ENCODE results near the gene E4F1. TPM values are rescaled to one million over a fixed set of nuclear protein-coding genes. Genes with fewer than 3 reads are reported as not detected.

E4F1 gene
- total and polyA plus RNA-seq, 5 donors from 2014 or later: 11.6 to 38.7 (median 14.9) TPM

DNA sequence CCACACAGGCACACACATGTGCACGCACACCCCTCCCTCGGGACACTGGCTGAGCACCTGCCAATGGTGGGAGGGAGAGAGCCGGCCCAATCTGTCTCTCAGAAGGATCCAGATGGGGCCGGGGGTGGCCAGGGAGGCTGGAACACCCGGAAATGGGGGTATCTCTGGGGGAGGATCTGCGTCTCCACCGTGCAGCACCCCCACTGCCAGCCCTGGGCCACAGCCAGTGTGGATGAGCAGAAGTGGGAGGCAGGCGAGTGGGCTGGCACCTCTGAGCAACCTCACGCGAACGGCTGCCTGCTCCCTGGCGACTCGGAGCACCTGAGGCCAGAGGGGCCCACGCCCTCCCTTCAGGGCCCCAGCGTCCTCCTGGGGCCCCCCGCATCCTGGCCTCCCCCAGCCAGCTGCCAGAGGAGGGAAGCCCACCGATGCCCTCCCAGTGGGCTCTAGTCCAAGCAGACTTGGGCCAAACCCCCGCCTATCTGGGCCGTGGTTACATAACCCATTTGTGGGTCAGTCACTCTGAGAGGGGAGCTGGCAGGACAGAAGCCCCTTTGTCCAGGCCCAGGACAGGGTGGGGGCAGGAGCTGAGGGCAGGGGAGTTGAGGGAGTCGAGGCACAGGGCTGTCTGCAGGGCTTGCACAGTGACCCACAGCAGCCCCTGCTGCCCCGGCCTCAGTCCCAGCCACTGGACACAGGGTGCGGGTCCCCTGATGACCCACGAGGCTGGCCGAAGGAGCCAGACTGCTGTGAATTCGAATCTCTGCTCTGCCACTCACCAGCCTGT lies 32.5 kb upstream of the E4F1 start:
- DNase-seq (no peak), ATAC-seq (ENCODE audit: low read depth in 2 of 2) (no peak)
- no peak overlapping the region for H3K27ac Mint-ChIP-seq
- H3K36me3 Mint-ChIP-seq: no peaks in the 10 kb centered on the region
- Histone ChIP-seq H3K27me3 (ENCODE audit: control insufficient read depth, insufficient read depth, low read length) (peaks cover 2% of the 10 kb centered on the region), H3K4me3 (ENCODE audit: low read depth, low read length) (no peak overlapping the region), H3K36me3 (ENCODE audit: control insufficient read depth, insufficient read depth, low read length) (no peaks in the 10 kb centered on the region), H3K4me1 (ENCODE audit: control insufficient read depth, insufficient read depth, low read length, poor library complexity, severe bottlenecking) (peaks cover 10% of the 10 kb centered on the region), H3K9me3 (ENCODE audit: control insufficient read depth in 2 of 2, low read length in 2 of 2) (no peaks in the 10 kb centered on the region), H3K27ac (ENCODE audit: insufficient read depth, low read length, poor library complexity, severe bottlenecking) (no peak overlapping the region)
- H3K27me3 Mint-ChIP-seq: peaks cover 8% of the 10 kb centered on the region
- H3K4me1 Mint-ChIP-seq: peaks cover 0 to 7% (median 2%) of the 10 kb centered on the region in 4 donors
- no peak overlapping the region for H3K4me3 Mint-ChIP-seq
- H3K9me3 Mint-ChIP-seq: no peaks in the 10 kb centered on the region

GRCh38 chr16:2191446-2191706 lies 32.0 kb upstream of the E4F1 start:
- Mint-ChIP-seq H3K4me1 (peaks cover 0 to 7% (median 2%) of the 10 kb centered on the region in 4 donors), H3K27ac (no peak overlapping the region), H3K36me3 (no peaks in the 10 kb centered on the region), H3K9me3 (no peaks in the 10 kb centered on the region), H3K4me3 (peak overlapping the region in 1 of 4 donors; percentile 33), H3K27me3 (peaks cover 8% of the 10 kb centered on the region)
- Histone ChIP-seq H3K4me1 (ENCODE audit: control insufficient read depth, insufficient read depth, low read length, poor library complexity, severe bottlenecking) (peaks cover 13% of the 10 kb centered on the region), H3K4me3 (ENCODE audit: low read depth, low read length) (no peak overlapping the region), H3K27me3 (ENCODE audit: control insufficient read depth, insufficient read depth, low read length) (peaks cover 2% of the 10 kb centered on the region), H3K27ac (ENCODE audit: insufficient read depth, low read length, poor library complexity, severe bottlenecking) (no peak overlapping the region), H3K36me3 (ENCODE audit: control insufficient read depth, insufficient read depth, low read length) (no peaks in the 10 kb centered on the region), H3K9me3 (ENCODE audit: control insufficient read depth in 2 of 2, low read length in 2 of 2) (no peaks in the 10 kb centered on the region)
- ATAC-seq (ENCODE audit: low read depth in 2 of 2): no peak
- no peak for DNase-seq

- Mint-ChIP-seq H3K36me3 (no peaks in the 10 kb centered on the region), H3K4me3 (no peak overlapping the region), H3K9me3 (no peaks in the 10 kb centered on the region), H3K4me1 (peaks cover 0 to 11% (median 2%) of the 10 kb centered on the region in 4 donors), H3K27ac (peak overlapping the region in 1 of 3 donors; percentile 52), H3K27me3 (peaks cover 28% of the 10 kb centered on the region)
- no peak overlapping the region for H3K4me3 ChIP-seq (ENCODE audit: low read depth, low read length)
- H3K27ac ChIP-seq (ENCODE audit: insufficient read depth, low read length, poor library complexity, severe bottlenecking): no peak overlapping the region
- DNase-seq (no peak), ATAC-seq (ENCODE audit: low read depth in 2 of 2) (no peak)
- peaks cover 20% of the 10 kb centered on the region for H3K4me1 ChIP-seq (ENCODE audit: control insufficient read depth, insufficient read depth, low read length, poor library complexity, severe bottlenecking)
- H3K9me3 ChIP-seq (ENCODE audit: control insufficient read depth in 2 of 2, low read length in 2 of 2): no peaks in the 10 kb centered on the region
- H3K27me3 ChIP-seq (ENCODE audit: control insufficient read depth, insufficient read depth, low read length): peaks cover 12% of the 10 kb centered on the region
- no peaks in the 10 kb centered on the region for H3K36me3 ChIP-seq (ENCODE audit: control insufficient read depth, insufficient read depth, low read length)
These were observed 29.1 kb upstream of the E4F1 start for GRCh38 chr16:2194166-2194834.

GRCh38 chr16:2194852-2195321 lies 28.5 kb upstream of the E4F1 start:
- H3K4me1 ChIP-seq (ENCODE audit: control insufficient read depth, insufficient read depth, low read length, poor library complexity, severe bottlenecking): peaks cover 20% of the 10 kb centered on the region
- DNase-seq: peak; percentile 41 to 76 (median 63)
- no peak overlapping the region for H3K27ac ChIP-seq (ENCODE audit: insufficient read depth, low read length, poor library complexity, severe bottlenecking)
- peaks cover 0 to 11% (median 2%) of the 10 kb centered on the region in 4 donors for H3K4me1 Mint-ChIP-seq
- H3K36me3 ChIP-seq (ENCODE audit: control insufficient read depth, insufficient read depth, low read length): no peaks in the 10 kb centered on the region
- H3K27me3 ChIP-seq (ENCODE audit: control insufficient read depth, insufficient read depth, low read length): peaks cover 12% of the 10 kb centered on the region
- peaks cover 31% of the 10 kb centered on the region for H3K27me3 Mint-ChIP-seq
- ATAC-seq (ENCODE audit: low read depth in 2 of 2): peak; percentile 62 to 76
- H3K4me3 Mint-ChIP-seq: peak overlapping the region in 3 of 4 donors; percentile 59 to 77 (median 72)
- H3K36me3 Mint-ChIP-seq: no peaks in the 10 kb centered on the region
- no peak overlapping the region for H3K4me3 ChIP-seq (ENCODE audit: low read depth, low read length)
- H3K27ac Mint-ChIP-seq: peak overlapping the region in 1 of 3 donors; percentile 52
- no peaks in the 10 kb centered on the region for H3K9me3 ChIP-seq (ENCODE audit: control insufficient read depth in 2 of 2, low read length in 2 of 2)
- H3K9me3 Mint-ChIP-seq: no peaks in the 10 kb centered on the region

- Mint-ChIP-seq H3K4me3 (peak overlapping the region in 1 of 4 donors; percentile 38), H3K27ac (no peak overlapping the region), H3K9me3 (no peaks in the 10 kb centered on the region), H3K27me3 (peaks cover 38% of the 10 kb centered on the region), H3K4me1 (peaks cover 0 to 11% (median 2%) of the 10 kb centered on the region in 4 donors), H3K36me3 (no peaks in the 10 kb centered on the region)
- Histone ChIP-seq H3K27me3 (ENCODE audit: control insufficient read depth, insufficient read depth, low read length) (peaks cover 12% of the 10 kb centered on the region), H3K9me3 (ENCODE audit: control insufficient read depth in 2 of 2, low read length in 2 of 2) (no peaks in the 10 kb centered on the region), H3K36me3 (ENCODE audit: control insufficient read depth, insufficient read depth, low read length) (no peaks in the 10 kb centered on the region), H3K27ac (ENCODE audit: insufficient read depth, low read length, poor library complexity, severe bottlenecking) (no peak overlapping the region), H3K4me3 (ENCODE audit: low read depth, low read length) (no peak overlapping the region), H3K4me1 (ENCODE audit: control insufficient read depth, insufficient read depth, low read length, poor library complexity, severe bottlenecking) (peaks cover 20% of the 10 kb centered on the region)
- no peak for DNase-seq
- no peak for ATAC-seq (ENCODE audit: low read depth in 2 of 2)
These were observed 27.8 kb upstream of the E4F1 start for GRCh38 chr16:2195322-2196161.

DNA sequence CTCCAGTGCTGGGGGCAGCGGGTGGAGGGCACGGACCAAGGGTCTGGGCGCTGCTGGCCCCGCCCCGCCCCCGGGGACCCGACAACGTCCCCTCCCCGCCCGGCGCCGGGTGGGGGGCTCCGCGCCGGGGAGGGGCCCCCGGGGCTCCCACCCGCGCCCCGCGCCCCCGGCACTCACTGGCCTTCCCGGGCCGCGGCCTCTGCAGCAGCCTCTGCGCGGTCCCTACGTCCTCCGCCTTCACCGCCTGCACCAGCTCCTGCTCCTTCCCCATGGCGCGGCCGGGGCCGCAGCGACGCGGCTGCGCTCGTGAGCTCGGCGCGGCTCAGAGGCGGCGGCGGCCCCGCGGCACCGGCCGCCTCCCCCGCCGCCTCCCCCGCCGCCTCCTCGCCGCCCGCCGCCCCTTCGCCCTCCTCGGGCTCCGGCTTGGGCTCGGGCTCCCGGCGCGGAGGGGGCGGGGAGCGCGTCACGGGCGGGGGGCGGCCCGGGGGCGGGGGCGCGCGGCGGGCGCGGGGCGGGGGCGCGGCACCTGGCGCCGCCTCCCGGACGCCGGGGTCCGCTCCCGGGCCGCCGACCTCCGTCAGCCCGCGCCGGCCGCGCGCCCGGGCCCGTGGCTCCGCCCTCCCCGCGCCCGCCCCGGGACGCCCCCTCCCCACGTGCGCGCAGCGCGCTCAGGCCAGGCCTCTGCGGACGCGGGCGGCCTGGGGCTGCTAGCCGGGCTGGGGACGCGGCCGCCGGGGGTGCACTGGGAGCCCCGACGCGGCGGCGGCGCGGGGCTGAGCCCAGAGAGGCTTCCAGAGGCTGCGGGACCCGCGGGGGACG lies 27.0 kb upstream of the E4F1 start, which contains the start of gene CASKIN1:
Gene CASKIN1 (minus strand): TSS at position 444 of the 819 bp plus-strand sequence. CDS start 173 bp downstream, at position 271.
- Mint-ChIP-seq H3K27me3 (peaks cover 38% of the 10 kb centered on the region), H3K9me3 (no peaks in the 10 kb centered on the region), H3K4me3 (peak within 1 kb of the TSS; percentile 48 to 59 (median 57)), H3K27ac (no peak within 1 kb of the TSS), H3K4me1 (peaks cover 0 to 11% (median 2%) of the 10 kb centered on the region in 4 donors), H3K36me3 (no peaks in the 10 kb centered on the region)
- DNase-seq: no peak
- Histone ChIP-seq H3K4me1 (ENCODE audit: control insufficient read depth, insufficient read depth, low read length, poor library complexity, severe bottlenecking) (peaks cover 20% of the 10 kb centered on the region), H3K36me3 (ENCODE audit: control insufficient read depth, insufficient read depth, low read length) (no peaks in the 10 kb centered on the region), H3K27ac (ENCODE audit: insufficient read depth, low read length, poor library complexity, severe bottlenecking) (no peak within 1 kb of the TSS), H3K4me3 (ENCODE audit: low read depth, low read length) (no peak within 1 kb of the TSS), H3K27me3 (ENCODE audit: control insufficient read depth, insufficient read depth, low read length) (peaks cover 12% of the 10 kb centered on the region), H3K9me3 (ENCODE audit: control insufficient read depth in 2 of 2, low read length in 2 of 2) (no peaks in the 10 kb centered on the region)
- ATAC-seq (ENCODE audit: low read depth in 2 of 2): no peak

Measured in CD4-positive, CD25-positive, alpha-beta regulatory T cell (primary cell).